ENCODE measurements around the gene HAND1.

The HAND1 gene

GRCh38 chr5:154505567-154505966, 27.5 kb upstream of the HAND1 start:
- H3K9ac ChIP-seq (ENCODE audit: low read depth, low read length) = no peak overlapping the region
- H3K27ac ChIP-seq (ENCODE audit: low read depth, low read length) = no peak overlapping the region
- H3K4me1 ChIP-seq (ENCODE audit: insufficient read depth, low read length) = no peaks in the 10 kb centered on the region
- H3K36me3 ChIP-seq (ENCODE audit: insufficient read depth, low read length) = no peaks in the 10 kb centered on the region
- no peak overlapping the region for H3K4me3 ChIP-seq (ENCODE audit: low read length)
- H3K9me3 ChIP-seq (ENCODE audit: insufficient read depth, low read depth, low read length) = no peaks in the 10 kb centered on the region
- no peaks in the 10 kb centered on the region for H3K27me3 ChIP-seq (ENCODE audit: insufficient read depth, low read length)
- 79% methylated on average over 10 of the region's 10 CpGs for WGBS

- H3K4me3 ChIP-seq (ENCODE audit: low read length) = no peak overlapping the region
- H3K36me3 ChIP-seq (ENCODE audit: insufficient read depth, low read length) = no peaks in the 10 kb centered on the region
- no peaks in the 10 kb centered on the region for H3K9me3 ChIP-seq (ENCODE audit: insufficient read depth, low read depth, low read length)
- H3K27me3 ChIP-seq (ENCODE audit: insufficient read depth, low read length) = no peaks in the 10 kb centered on the region
- no peak overlapping the region for H3K9ac ChIP-seq (ENCODE audit: low read depth, low read length)
- H3K4me1 ChIP-seq (ENCODE audit: insufficient read depth, low read length) = no peaks in the 10 kb centered on the region
- H3K27ac ChIP-seq (ENCODE audit: low read depth, low read length) = no peak overlapping the region
- 92% methylated on average over 2 of the region's 2 CpGs for WGBS
These were observed 25.6 kb upstream of the HAND1 start for GRCh38 chr5:154503698-154504039.

GRCh38 chr5:154502180-154502579, 24.2 kb upstream of the HAND1 start:
- Histone ChIP-seq H3K4me1 (ENCODE audit: insufficient read depth, low read length) (no peaks in the 10 kb centered on the region), H3K27ac (ENCODE audit: low read depth, low read length) (no peak overlapping the region), H3K27me3 (ENCODE audit: insufficient read depth, low read length) (no peaks in the 10 kb centered on the region), H3K4me3 (ENCODE audit: low read length) (no peak overlapping the region), H3K9me3 (ENCODE audit: insufficient read depth, low read depth, low read length) (no peaks in the 10 kb centered on the region), H3K36me3 (ENCODE audit: insufficient read depth, low read length) (no peaks in the 10 kb centered on the region), H3K9ac (ENCODE audit: low read depth, low read length) (no peak overlapping the region)
- no CpG with 5 or more reads among the region's 1 CpG for WGBS

GRCh38 chr5:154501566-154501965, 23.5 kb upstream of the HAND1 start:
- Histone ChIP-seq H3K36me3 (ENCODE audit: insufficient read depth, low read length) (no peaks in the 10 kb centered on the region), H3K27ac (ENCODE audit: low read depth, low read length) (no peak overlapping the region), H3K4me3 (ENCODE audit: low read length) (no peak overlapping the region), H3K9me3 (ENCODE audit: insufficient read depth, low read depth, low read length) (no peaks in the 10 kb centered on the region), H3K27me3 (ENCODE audit: insufficient read depth, low read length) (no peaks in the 10 kb centered on the region), H3K4me1 (ENCODE audit: insufficient read depth, low read length) (no peaks in the 10 kb centered on the region), H3K9ac (ENCODE audit: low read depth, low read length) (no peak overlapping the region)
- 45% methylated on average over 2 of the region's 2 CpGs for WGBS

- no peaks in the 10 kb centered on the region for H3K9me3 ChIP-seq (ENCODE audit: insufficient read depth, low read depth, low read length)
- H3K27ac ChIP-seq (ENCODE audit: low read depth, low read length) = no peak overlapping the region
- H3K4me3 ChIP-seq (ENCODE audit: low read length) = no peak overlapping the region
- H3K27me3 ChIP-seq (ENCODE audit: insufficient read depth, low read length) = peaks cover 11% of the 10 kb centered on the region
- no peak overlapping the region for H3K9ac ChIP-seq (ENCODE audit: low read depth, low read length)
- WGBS = 81% methylated on average over 2 of the region's 2 CpGs
- H3K4me1 ChIP-seq (ENCODE audit: insufficient read depth, low read length) = no peaks in the 10 kb centered on the region
- no peaks in the 10 kb centered on the region for H3K36me3 ChIP-seq (ENCODE audit: insufficient read depth, low read length)
These were observed 21.0 kb upstream of the HAND1 start for GRCh38 chr5:154498994-154499393.

GRCh38 chr5:154498591-154498990, 20.6 kb upstream of the HAND1 start:
- no peaks in the 10 kb centered on the region for H3K36me3 ChIP-seq (ENCODE audit: insufficient read depth, low read length)
- no peaks in the 10 kb centered on the region for H3K9me3 ChIP-seq (ENCODE audit: insufficient read depth, low read depth, low read length)
- H3K4me1 ChIP-seq (ENCODE audit: insufficient read depth, low read length) = no peaks in the 10 kb centered on the region
- H3K27me3 ChIP-seq (ENCODE audit: insufficient read depth, low read length) = peaks cover 11% of the 10 kb centered on the region
- H3K27ac ChIP-seq (ENCODE audit: low read depth, low read length) = no peak overlapping the region
- no peak overlapping the region for H3K4me3 ChIP-seq (ENCODE audit: low read length)
- WGBS = 73% methylated on average over 1 of the region's 1 CpG
- no peak overlapping the region for H3K9ac ChIP-seq (ENCODE audit: low read depth, low read length)

- Histone ChIP-seq H3K9ac (ENCODE audit: low read depth, low read length) (no peak overlapping the region), H3K4me1 (ENCODE audit: insufficient read depth, low read length) (no peaks in the 10 kb centered on the region), H3K36me3 (ENCODE audit: insufficient read depth, low read length) (no peaks in the 10 kb centered on the region), H3K27ac (ENCODE audit: low read depth, low read length) (no peak overlapping the region), H3K4me3 (ENCODE audit: low read length) (no peak overlapping the region), H3K9me3 (ENCODE audit: insufficient read depth, low read depth, low read length) (no peaks in the 10 kb centered on the region), H3K27me3 (ENCODE audit: insufficient read depth, low read length) (peaks cover 27% of the 10 kb centered on the region)
- WGBS = 97% methylated on average over 4 of the region's 4 CpGs
These were observed 16.0 kb upstream of the HAND1 start for GRCh38 chr5:154494036-154494435.

GRCh38 chr5:154493274-154493673, 15.2 kb upstream of the HAND1 start:
- Histone ChIP-seq H3K27me3 (ENCODE audit: insufficient read depth, low read length) (peaks cover 34% of the 10 kb centered on the region), H3K9me3 (ENCODE audit: insufficient read depth, low read depth, low read length) (no peaks in the 10 kb centered on the region), H3K9ac (ENCODE audit: low read depth, low read length) (no peak overlapping the region; the same call in 1 of the 2 replicates), H3K27ac (ENCODE audit: low read depth, low read length) (no peak overlapping the region), H3K36me3 (ENCODE audit: insufficient read depth, low read length) (no peaks in the 10 kb centered on the region), H3K4me1 (ENCODE audit: insufficient read depth, low read length) (no peaks in the 10 kb centered on the region), H3K4me3 (ENCODE audit: low read length) (no peak overlapping the region)
- WGBS = 85% methylated on average over 29 of the region's 29 CpGs

- no peaks in the 10 kb centered on the region for H3K9me3 ChIP-seq (ENCODE audit: insufficient read depth, low read depth, low read length)
- no peak overlapping the region for H3K27ac ChIP-seq (ENCODE audit: low read depth, low read length)
- H3K27me3 ChIP-seq (ENCODE audit: insufficient read depth, low read length) = peaks cover 47% of the 10 kb centered on the region
- H3K4me1 ChIP-seq (ENCODE audit: insufficient read depth, low read length) = no peaks in the 10 kb centered on the region
- 74% methylated on average over 2 of the region's 2 CpGs for WGBS
- H3K4me3 ChIP-seq (ENCODE audit: low read length) = no peak overlapping the region
- no peaks in the 10 kb centered on the region for H3K36me3 ChIP-seq (ENCODE audit: insufficient read depth, low read length)
- H3K9ac ChIP-seq (ENCODE audit: low read depth, low read length) = no peak overlapping the region
These were observed 13.9 kb upstream of the HAND1 start for GRCh38 chr5:154491941-154492340.

GRCh38 chr5:154487541-154487940, 9.5 kb upstream of the HAND1 start:
- H3K4me3 ChIP-seq (ENCODE audit: low read length) = no peak overlapping the region
- H3K36me3 ChIP-seq (ENCODE audit: insufficient read depth, low read length) = no peaks in the 10 kb centered on the region
- H3K9ac ChIP-seq (ENCODE audit: low read depth, low read length) = no peak overlapping the region
- peaks cover 74% of the 10 kb centered on the region for H3K27me3 ChIP-seq (ENCODE audit: insufficient read depth, low read length)
- 55% methylated on average over 2 of the region's 2 CpGs for WGBS
- no peak overlapping the region for H3K27ac ChIP-seq (ENCODE audit: low read depth, low read length)
- H3K9me3 ChIP-seq (ENCODE audit: insufficient read depth, low read depth, low read length) = no peaks in the 10 kb centered on the region
- H3K4me1 ChIP-seq (ENCODE audit: insufficient read depth, low read length) = peaks cover 41% of the 10 kb centered on the region

- peaks cover 44% of the 10 kb centered on the region for H3K4me1 ChIP-seq (ENCODE audit: insufficient read depth, low read length)
These were observed 8.4 kb upstream of the HAND1 start for GRCh38 chr5:154486427-154486866.

GRCh38 chr5:154485850-154486426, 7.9 kb upstream of the HAND1 start:
- Histone ChIP-seq H3K4me3 (ENCODE audit: low read length) (no peak overlapping the region), H3K36me3 (ENCODE audit: insufficient read depth, low read length) (no peaks in the 10 kb centered on the region), H3K4me1 (ENCODE audit: insufficient read depth, low read length) (peaks cover 44% of the 10 kb centered on the region), H3K9ac (ENCODE audit: low read depth, low read length) (no peak overlapping the region), H3K27me3 (ENCODE audit: insufficient read depth, low read length) (peaks cover 90% of the 10 kb centered on the region), H3K27ac (ENCODE audit: low read depth, low read length) (no peak overlapping the region), H3K9me3 (ENCODE audit: insufficient read depth, low read depth, low read length) (no peaks in the 10 kb centered on the region)
- 19% methylated on average over 6 of the region's 6 CpGs for WGBS

More at GRCh38 chr5:154486427-154486866, 8.4 kb upstream of the HAND1 start:
- H3K27me3 ChIP-seq (ENCODE audit: insufficient read depth, low read length) = peaks cover 85% of the 10 kb centered on the region
- H3K9me3 ChIP-seq (ENCODE audit: insufficient read depth, low read depth, low read length) = no peaks in the 10 kb centered on the region
- H3K9ac ChIP-seq (ENCODE audit: low read depth, low read length) = no peak overlapping the region
- no peak overlapping the region for H3K4me3 ChIP-seq (ENCODE audit: low read length)
- 4% methylated on average over 4 of the region's 4 CpGs for WGBS
- no peak overlapping the region for H3K27ac ChIP-seq (ENCODE audit: low read depth, low read length)
- H3K36me3 ChIP-seq (ENCODE audit: insufficient read depth, low read length) = no peaks in the 10 kb centered on the region
